AG04450 (cell line): Measurements from ENCODE around the gene SAMSN1. TPM values are rescaled to one million over a fixed set of nuclear protein-coding genes. Genes with fewer than 3 reads are reported as not detected.
"Not testable (repeated sequence)": the region's sequence is repeated elsewhere in the genome, so short reads cannot be mapped to it uniquely, and the experiment has no call there.

Experiments
- CTCF ChIA-PET: fragments of 300-600, 350-600 bp; formaldehyde crosslinking; extraction: SDS; loops from one replicate; lab custom pipeline; 2022; ENCODE audit warnings: antibody characterized with exemption, inconsistent platforms; lab: Charles Lee
- POLR2A ChIA-PET: fragments of 350-600 bp; formaldehyde crosslinking; extraction: SDS; loops from one replicate; lab custom pipeline; 2021; ENCODE audit warnings: antibody characterized with exemption, inconsistent platforms; lab: Yijun Ruan, JAX
- DNase-seq: peaks from one replicate; pipeline ENCODE4 v3.0.0-alpha.2; 2011; ENCODE audit warnings: low read depth, low spot score
- H3K27ac ChIP-seq: one replicate; pipeline ENCODE4 v1.5.1; 2012; ENCODE audit warnings: low read depth, low read length, control low read depth
- H3K27me3 ChIP-seq: one replicate; pipeline ENCODE4 v1.6.0; 2012; ENCODE audit warnings: low read length; ENCODE audit not compliant: control insufficient read depth, insufficient read depth
- H3K4me3 ChIP-seq: 2 replicates; pipeline ENCODE4 v1.5.1; 2011; ENCODE audit warnings: mild to moderate bottlenecking, low read depth, low read length, control low read depth
- H3K9me3 ChIP-seq: 2 replicates; pipeline ENCODE4 v1.5.1; 2012; ENCODE audit warnings: low read length; ENCODE audit not compliant: control insufficient read depth, insufficient read depth
- CTCF ChIP-seq: IDR thresholded peaks from 2 replicates; pipeline ENCODE4 v1.5.1; 2011; ENCODE audit warnings: low read depth, low read length, control low read depth, inconsistent platforms
- polyA plus RNA-seq: library from polyadenylated mRNA; depleted of rRNA; stranded (reverse); fragments of >200 nt; gene quantifications from 2 replicates; pipeline ENCODE4 v1.2.3, GENCODE V29; 2011

The SAMSN1 gene
- polyA plus RNA-seq, 1 experiment = not detected

- CTCF ChIA-PET = no interaction called here
- Histone ChIP-seq H3K9me3 (peaks cover 8% of the 10 kb centered on the region), H3K27me3 (no peaks in the 10 kb centered on the region), H3K4me3 (no peak overlapping the region), H3K27ac (no peak overlapping the region)
- no peak for TF ChIP-seq CTCF
- no peak for DNase-seq
- POLR2A ChIA-PET = no interaction called here
These were observed 48.3 kb downstream of the SAMSN1 start for GRCh38 chr21:14497825-14498224.

GRCh38 chr21:14495075-14495474 lies 51.0 kb downstream of the SAMSN1 start:
- H3K27me3 ChIP-seq = no peaks in the 10 kb centered on the region
- ChIA-PET POLR2A (no interaction called here), CTCF (no interaction called here)
- no peak for DNase-seq
- no peak overlapping the region for H3K4me3 ChIP-seq
- H3K27ac ChIP-seq = no peak overlapping the region
- no peak for TF ChIP-seq CTCF
- peaks cover 9% of the 10 kb centered on the region for H3K9me3 ChIP-seq

DNA sequence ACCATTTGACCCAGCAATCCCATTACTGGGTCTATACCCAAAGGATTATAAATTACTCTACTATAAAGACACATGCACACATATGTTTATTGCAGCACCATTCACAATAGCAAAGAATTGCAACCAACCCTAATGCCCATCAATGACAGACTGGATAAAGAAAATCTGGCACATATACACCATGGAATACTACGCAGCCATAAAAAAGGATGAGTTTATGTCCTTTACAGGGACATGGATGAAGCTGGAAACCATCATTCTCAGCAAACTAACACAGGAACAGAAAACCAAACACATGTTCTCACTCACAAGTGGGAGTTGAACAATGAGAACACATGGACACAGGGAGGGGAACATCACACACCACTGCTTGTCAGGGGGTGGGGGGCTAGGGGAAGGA lies 51.9 kb downstream of the SAMSN1 start:
- H3K27ac ChIP-seq, DNase-seq, H3K27me3 ChIP-seq, CTCF ChIA-PET, H3K9me3 ChIP-seq, POLR2A ChIA-PET, H3K4me3 ChIP-seq: not testable (repeated sequence)

DNA sequence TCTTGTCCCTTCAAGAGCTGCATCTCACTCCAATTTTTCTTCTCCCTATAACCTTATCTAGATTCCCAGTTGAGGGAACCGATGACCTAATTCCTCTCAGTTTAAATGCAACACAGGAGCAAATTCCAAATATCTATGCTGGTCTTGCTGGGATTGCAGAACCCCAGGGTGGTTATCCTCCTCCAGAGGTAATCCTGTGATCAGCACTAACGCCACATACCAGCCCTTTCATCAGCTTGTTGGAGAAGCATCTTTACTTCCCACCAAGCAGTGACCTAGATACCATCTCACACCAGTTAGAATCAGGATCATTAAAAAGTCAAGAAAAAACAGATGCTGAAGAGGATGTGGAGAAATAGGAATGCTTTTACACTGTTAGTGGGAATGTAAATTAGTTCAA lies 52.4 kb downstream of the SAMSN1 start:
- Histone ChIP-seq H3K9me3 (peaks cover 9% of the 10 kb centered on the region), H3K27ac (no peak overlapping the region), H3K27me3 (no peaks in the 10 kb centered on the region), H3K4me3 (no peak overlapping the region)
- ChIA-PET POLR2A (no interaction called here), CTCF (no interaction called here)
- no peak for DNase-seq
- TF ChIP-seq CTCF = no peak

- Histone ChIP-seq H3K27me3 (no peaks in the 10 kb centered on the region), H3K9me3 (peaks cover 9% of the 10 kb centered on the region), H3K4me3 (no peak overlapping the region), H3K27ac (no peak overlapping the region)
- CTCF ChIA-PET = no interaction called here
- TF ChIP-seq CTCF = no peak
- no peak for DNase-seq
- POLR2A ChIA-PET = no interaction called here
These were observed 53.2 kb downstream of the SAMSN1 start for GRCh38 chr21:14492931-14493330.

DNA sequence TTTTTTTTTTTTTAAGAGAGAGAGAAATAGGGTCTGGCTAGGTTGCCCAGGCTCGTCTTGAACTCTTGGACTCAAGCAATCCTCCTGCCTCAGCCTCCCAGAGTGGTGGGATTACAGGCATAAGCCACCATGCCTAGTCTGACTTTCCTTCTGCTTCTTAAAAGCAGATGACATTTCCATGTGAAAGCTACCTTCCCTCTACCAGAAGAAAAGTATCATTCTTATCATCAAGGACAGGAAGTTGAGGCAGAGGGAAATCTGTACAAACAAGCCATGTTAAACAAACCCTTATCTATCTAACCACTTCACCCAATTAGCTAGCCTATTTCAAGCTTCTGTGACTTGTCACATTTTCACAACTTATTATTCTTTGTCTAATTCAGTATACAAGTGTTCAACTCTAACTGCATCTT lies 54.8 kb downstream of the SAMSN1 start:
- peaks cover 4% of the 10 kb centered on the region for H3K9me3 ChIP-seq
- no peak for TF ChIP-seq CTCF
- POLR2A ChIA-PET = no interaction called here
- CTCF ChIA-PET = interaction anchor here (0.6 kb wide), 1 partner anchor 126 kb away, joined by 4 read pairs; no protein-coding TSS in a partner anchor
- H3K27me3 ChIP-seq = no peaks in the 10 kb centered on the region
- no peak overlapping the region for H3K4me3 ChIP-seq
- no peak overlapping the region for H3K27ac ChIP-seq
- DNase-seq = no peak
